Mesenchymal stem cell (in vitro differentiated cells and primary cell): Measurements from ENCODE around the gene PRSS58.

Source experiments
- DNase-seq: peaks from one replicate; pipeline ENCODE4 v3.0.0-alpha.2; 2013
- H2AFZ ChIP-seq: one replicate; pipeline ENCODE4 v1.6.1; 2013; ENCODE audit warnings: low read depth, mild to moderate bottlenecking, control low read depth, inconsistent platforms, low read length, moderate library complexity
- H2AK5ac ChIP-seq: 2 replicates; pipeline ENCODE4 v1.6.1; 2013; ENCODE audit warnings: low read length, moderate library complexity, mild to moderate bottlenecking, inconsistent platforms; ENCODE audit not compliant: severe bottlenecking
- H2BK120ac ChIP-seq: one replicate; pipeline ENCODE4 v1.6.1; 2013; ENCODE audit warnings: low read depth, mild to moderate bottlenecking, inconsistent platforms, low read length, moderate library complexity
- H2BK12ac ChIP-seq, 2 experiments: one replicate each; pipeline ENCODE4 v1.6.1; 2013; ENCODE audit warnings: inconsistent platforms in 2 of 2, low read length in 2 of 2, mild to moderate bottlenecking in 2 of 2, moderate library complexity in 2 of 2, control low read depth in 1 of 2
- H2BK15ac ChIP-seq: one replicate; pipeline ENCODE4 v1.6.1; 2013; ENCODE audit warnings: mild to moderate bottlenecking, low read depth, inconsistent platforms; ENCODE audit not compliant: poor library complexity, severe bottlenecking
- H2BK5ac ChIP-seq: 2 replicates; pipeline ENCODE4 v1.6.1; 2013; ENCODE audit warnings: low read depth, mild to moderate bottlenecking, low read length, control low read depth, inconsistent platforms; ENCODE audit not compliant: poor library complexity, severe bottlenecking
- H3K14ac ChIP-seq, 2 experiments: one replicate each; pipeline ENCODE4 v1.6.1; 2013; ENCODE audit warnings: inconsistent platforms in 2 of 2, low read length in 2 of 2, control low read depth in 1 of 2, mild to moderate bottlenecking in 1 of 2, moderate library complexity in 1 of 2
- H3K18ac ChIP-seq, 2 experiments: one replicate each; pipeline ENCODE4 v1.6.1; 2013; ENCODE audit warnings: inconsistent platforms in 2 of 2, low read length in 2 of 2, control low read depth in 1 of 2, low read depth in 1 of 2, mild to moderate bottlenecking in 1 of 2
- H3K23ac ChIP-seq, 2 experiments: one replicate each; pipeline ENCODE4 v1.6.1; 2013; ENCODE audit warnings: inconsistent platforms in 2 of 2, low read length in 2 of 2, mild to moderate bottlenecking in 2 of 2, moderate library complexity in 2 of 2, control low read depth in 1 of 2
- H3K27ac ChIP-seq: 2 replicates; pipeline ENCODE4 v1.5.1; 2013; ENCODE audit warnings: mild to moderate bottlenecking, moderate library complexity, low read length, control low read depth, inconsistent platforms; ENCODE audit not compliant: poor library complexity, severe bottlenecking
- H3K27me3 ChIP-seq, 2 experiments: 2 replicates each; pipeline versions ENCODE4 v1.6.1 to v1.7.0; 2013; ENCODE audit warnings: low read length in 2 of 2, mild to moderate bottlenecking in 2 of 2, moderate library complexity in 2 of 2, control low read depth in 1 of 2, inconsistent platforms in 1 of 2; ENCODE audit not compliant: control insufficient read depth in 1 of 2, insufficient read depth in 1 of 2
- H3K36me3 ChIP-seq, 2 experiments: 2 replicates each; pipeline versions ENCODE4 v1.6.1 to v1.7.0; 2013; ENCODE audit warnings: low read length in 2 of 2, control low read depth in 1 of 2, inconsistent platforms in 1 of 2, low read depth in 1 of 2, mild to moderate bottlenecking in 1 of 2; ENCODE audit not compliant: insufficient read depth in 2 of 2, control insufficient read depth in 1 of 2
- H3K4ac ChIP-seq, 2 experiments: one replicate each; pipeline ENCODE4 v1.6.1; 2013; ENCODE audit warnings: inconsistent platforms in 2 of 2, low read length in 2 of 2, mild to moderate bottlenecking in 2 of 2, moderate library complexity in 2 of 2, control low read depth in 1 of 2, low read depth in 1 of 2
- H3K4me1 ChIP-seq: 2 replicates; pipeline ENCODE4 v1.6.1; 2013; ENCODE audit warnings: low read depth, low read length, control low read depth; ENCODE audit not compliant: control insufficient read depth, insufficient read depth
- H3K4me2 ChIP-seq: 2 replicates; pipeline ENCODE4 v1.6.1; 2013; ENCODE audit warnings: low read length, mild to moderate bottlenecking, inconsistent platforms; ENCODE audit not compliant: poor library complexity, severe bottlenecking
- H3K4me3 ChIP-seq, 2 experiments: 2 replicates each; pipeline versions ENCODE4 v1.5.1 to v1.7.0; 2013; ENCODE audit warnings: low read length in 2 of 2, mild to moderate bottlenecking in 2 of 2, control low read depth in 1 of 2, low read depth in 1 of 2; ENCODE audit not compliant: insufficient read depth in 1 of 2
- H3K79me1 ChIP-seq: replicated peaks from 2 replicates; pipeline ENCODE4 v1.6.1; 2013; ENCODE audit warnings: mild to moderate bottlenecking, control low read depth, low read length, inconsistent platforms; ENCODE audit not compliant: poor library complexity, severe bottlenecking
- H3K9ac ChIP-seq: 2 replicates; pipeline ENCODE4 v1.7.0; 2013; ENCODE audit warnings: mild to moderate bottlenecking, low read length, moderate library complexity
- H3K9me3 ChIP-seq: 2 replicates; pipeline ENCODE4 v1.7.0; 2013; ENCODE audit warnings: mild to moderate bottlenecking, low read length; ENCODE audit not compliant: control insufficient read depth
- H4K8ac ChIP-seq: one replicate; pipeline ENCODE4 v1.6.1; 2013; ENCODE audit warnings: inconsistent platforms, mild to moderate bottlenecking, low read length, moderate library complexity
- H4K91ac ChIP-seq: one replicate; pipeline ENCODE4 v1.6.1; 2013; ENCODE audit warnings: mild to moderate bottlenecking, low read length, inconsistent platforms
- WGBS: methylation state at CpG from one replicate; pipeline ENCODE4 v1.1.7; 2013; ENCODE audit warnings: mixed read lengths; 5-methylcytosine and 5-hydroxymethylcytosine counted together

The PRSS58 gene

DNA sequence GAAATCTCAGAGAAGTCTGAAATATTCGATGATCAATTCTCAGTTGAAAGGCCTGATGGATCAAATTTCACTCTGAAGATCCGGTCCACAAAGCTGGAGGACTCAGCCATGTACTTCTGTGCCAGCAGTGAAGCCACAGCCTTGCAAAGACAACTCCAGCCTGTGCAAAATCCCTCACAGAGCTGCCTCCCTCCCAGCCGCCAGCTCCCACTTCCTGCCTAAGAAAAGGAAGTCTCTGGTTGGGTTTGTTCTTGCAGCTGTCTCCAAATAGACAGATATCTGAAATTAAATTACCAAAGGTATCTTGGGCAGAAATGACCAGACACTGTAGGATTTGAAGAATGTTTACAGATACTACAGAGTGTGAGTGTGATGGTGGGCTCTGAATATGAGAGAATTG lies 43.4 kb upstream of the PRSS58 start:
- Histone ChIP-seq H2BK120ac (no peak overlapping the region), H3K4me2 (no peak overlapping the region), H2BK12ac (no peak overlapping the region), H3K23ac (no peak overlapping the region), H3K9ac (no peak overlapping the region), H2BK15ac (no peak overlapping the region), H3K79me1 (no peaks in the 10 kb centered on the region), H3K9me3 (no peaks in the 10 kb centered on the region), H3K27me3 (peaks cover 8 to 22% of the 10 kb centered on the region in 2 experiments), H4K91ac (no peak overlapping the region), H3K4ac (no peak overlapping the region), H3K18ac (no peak overlapping the region), H3K4me3 (no peak overlapping the region), H4K8ac (no peak overlapping the region), H3K4me1 (no peaks in the 10 kb centered on the region), H3K36me3 (no peaks in the 10 kb centered on the region), H2AK5ac (no peak overlapping the region), H2BK5ac (no peak overlapping the region), H3K14ac (no peak overlapping the region), H2AFZ (no peak overlapping the region), H3K27ac (no peak overlapping the region)
- no peak for DNase-seq
- 75% methylated on average over 3 of the region's 3 CpGs for WGBS

DNA sequence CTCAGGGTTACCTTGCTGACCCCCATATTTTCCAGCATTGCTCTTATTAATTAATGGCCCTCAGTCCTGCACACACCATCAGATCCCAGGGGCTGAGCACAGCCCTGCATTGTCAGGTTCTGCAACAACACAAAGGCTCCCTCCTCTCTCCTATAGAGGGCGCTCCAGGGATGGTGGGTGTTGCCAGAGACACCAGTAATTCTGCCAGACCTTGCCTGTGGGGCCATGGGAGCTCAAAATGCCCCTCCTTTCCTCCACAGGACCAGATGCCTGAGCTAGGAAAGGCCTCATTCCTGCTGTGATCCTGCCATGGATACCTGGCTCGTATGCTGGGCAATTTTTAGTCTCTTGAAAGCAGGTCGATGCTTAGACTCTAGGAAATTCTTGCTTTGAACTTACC lies 42.8 kb upstream of the PRSS58 start:
- Histone ChIP-seq H3K18ac (no peak overlapping the region), H4K8ac (no peak overlapping the region), H2BK12ac (no peak overlapping the region), H2AK5ac (no peak overlapping the region), H3K79me1 (no peaks in the 10 kb centered on the region), H2AFZ (no peak overlapping the region), H3K4me1 (no peaks in the 10 kb centered on the region), H3K27ac (no peak overlapping the region), H3K14ac (no peak overlapping the region), H2BK120ac (no peak overlapping the region), H2BK5ac (no peak overlapping the region), H3K36me3 (no peaks in the 10 kb centered on the region), H3K4me2 (no peak overlapping the region), H3K23ac (no peak overlapping the region), H2BK15ac (no peak overlapping the region), H4K91ac (no peak overlapping the region), H3K4ac (no peak overlapping the region), H3K27me3 (peaks cover 8 to 22% of the 10 kb centered on the region in 2 experiments), H3K9ac (no peak overlapping the region), H3K4me3 (no peak overlapping the region), H3K9me3 (no peaks in the 10 kb centered on the region)
- 42% methylated on average over 3 of the region's 3 CpGs for WGBS
- DNase-seq = no peak

DNA sequence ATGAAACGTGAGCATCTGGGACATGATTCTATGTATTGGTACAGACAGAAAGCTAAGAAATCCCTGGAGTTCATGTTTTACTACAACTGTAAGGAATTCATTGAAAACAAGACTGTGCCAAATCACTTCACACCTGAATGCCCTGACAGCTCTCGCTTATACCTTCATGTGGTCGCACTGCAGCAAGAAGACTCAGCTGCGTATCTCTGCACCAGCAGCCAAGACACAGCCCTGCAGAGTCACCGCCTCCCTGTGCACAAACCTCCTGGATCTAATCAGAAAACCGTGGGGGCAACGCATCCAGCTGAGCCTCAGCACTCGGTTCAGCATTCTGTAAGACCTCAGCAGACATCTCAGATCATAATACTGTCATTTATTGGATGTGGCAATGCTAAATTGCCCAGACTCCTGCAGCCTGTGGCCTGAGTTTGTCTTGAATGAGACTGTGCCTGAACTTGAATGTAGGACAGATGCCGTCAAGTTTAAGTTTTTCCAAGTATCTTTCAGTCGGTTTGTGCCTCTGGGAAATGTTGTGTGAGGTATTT lies 41.5 kb upstream of the PRSS58 start:
- Histone ChIP-seq H2BK15ac (no peak overlapping the region), H3K36me3 (no peaks in the 10 kb centered on the region)
- 87% methylated on average over 7 of the region's 10 CpGs for WGBS

DNA sequence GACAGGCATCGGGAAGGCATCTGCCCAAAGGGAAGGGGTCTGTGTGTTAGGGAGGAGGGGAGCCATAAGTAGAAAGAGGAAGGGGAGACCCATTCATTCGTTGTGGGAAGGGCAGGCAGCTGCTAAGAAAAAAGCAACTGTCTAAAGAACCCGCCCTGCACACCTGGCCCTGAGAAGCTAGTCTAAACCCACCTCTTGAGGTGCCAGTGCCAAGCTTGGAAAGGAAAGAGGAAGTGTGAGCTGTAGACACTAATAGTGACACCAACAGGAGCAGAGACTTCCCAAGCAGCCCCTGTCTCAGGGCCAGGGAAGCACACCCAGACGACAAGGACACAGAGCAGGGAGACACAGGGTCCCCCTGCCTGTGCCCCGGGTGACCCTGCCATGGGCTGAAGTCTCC lies 40.8 kb upstream of the PRSS58 start:
- H3K18ac ChIP-seq = no peak overlapping the region
- 68% methylated on average over 5 of the region's 5 CpGs for WGBS
- no peak overlapping the region for H2BK120ac ChIP-seq
- H3K4me2 ChIP-seq = no peak overlapping the region
- no peak overlapping the region for H3K27ac ChIP-seq
- no peaks in the 10 kb centered on the region for H3K79me1 ChIP-seq
- no peak overlapping the region for H2AFZ ChIP-seq
- no peak overlapping the region for H3K14ac ChIP-seq
- DNase-seq = no peak
- H2BK5ac ChIP-seq = no peak overlapping the region
- H3K4ac ChIP-seq = no peak overlapping the region
- H2AK5ac ChIP-seq = no peak overlapping the region
- no peak overlapping the region for H3K4me3 ChIP-seq
- H4K8ac ChIP-seq = no peak overlapping the region
- no peak overlapping the region for H4K91ac ChIP-seq
- no peaks in the 10 kb centered on the region for H3K4me1 ChIP-seq
- no peak overlapping the region for H3K9ac ChIP-seq
- no peaks in the 10 kb centered on the region for H3K36me3 ChIP-seq
- peaks cover 0 to 19% of the 10 kb centered on the region in 2 experiments for H3K27me3 ChIP-seq
- H3K23ac ChIP-seq = no peak overlapping the region
- H2BK15ac ChIP-seq = no peak overlapping the region
- no peak overlapping the region for H2BK12ac ChIP-seq
- H3K9me3 ChIP-seq = no peaks in the 10 kb centered on the region

More for the DNA sequence above, 41.5 kb upstream of the PRSS58 start:
- H2BK120ac ChIP-seq = no peak overlapping the region
- H3K4ac ChIP-seq = no peak overlapping the region
- no peak overlapping the region for H3K4me2 ChIP-seq
- H2AK5ac ChIP-seq = no peak overlapping the region
- H3K23ac ChIP-seq = no peak overlapping the region
- H2BK5ac ChIP-seq = no peak overlapping the region
- H3K27me3 ChIP-seq = peaks cover 7 to 19% of the 10 kb centered on the region in 2 experiments
- H3K9me3 ChIP-seq = no peaks in the 10 kb centered on the region
- H4K91ac ChIP-seq = no peak overlapping the region
- no peak overlapping the region for H2AFZ ChIP-seq
- H3K79me1 ChIP-seq = no peaks in the 10 kb centered on the region
- no peak overlapping the region for H4K8ac ChIP-seq
- H3K4me3 ChIP-seq = no peak overlapping the region
- DNase-seq = no peak
- H3K18ac ChIP-seq = no peak overlapping the region
- H3K9ac ChIP-seq = no peak overlapping the region
- no peak overlapping the region for H2BK12ac ChIP-seq
- H3K4me1 ChIP-seq = no peaks in the 10 kb centered on the region
- no peak overlapping the region for H3K27ac ChIP-seq
- H3K14ac ChIP-seq = no peak overlapping the region
